Spleen (tissue), 11 donors: Measurements from ENCODE around the gene FOXC1. TPM values are rescaled to one million over a fixed set of nuclear protein-coding genes. Genes with fewer than 3 reads are reported as not detected.

ENCODE experiments used
- DNase-seq: peaks from one replicate; pipeline ENCODE4 v3.0.0-alpha.2; 2020
- H3K27ac ChIP-seq, 8 donors: fragments of 200-600 bp; sonication (generic) in 7 of 8; 1 replicate in 4 of 8; 2 replicates in 4 of 8; pipeline versions ENCODE4 v1.5.0 to v1.8.0; 2016 to 2021; ENCODE audit warnings: inconsistent platforms in 4 of 8, mild to moderate bottlenecking in 4 of 8, moderate library complexity in 1 of 8
- H3K27me3 ChIP-seq, 7 donors: fragments of 200-600 bp; sonication (generic) in 6 of 7; replicated peaks in 1 of 7; 1 replicate in 4 of 7; 2 replicates in 3 of 7; pipeline versions ENCODE4 v1.5.0 to v1.8.0; 2016 to 2021; ENCODE audit warnings: inconsistent platforms in 3 of 7, mild to moderate bottlenecking in 1 of 7
- H3K36me3 ChIP-seq, 6 donors: fragments of 200-600 bp; sonication (generic) in 5 of 6; 1 replicate in 4 of 6; 2 replicates in 2 of 6; pipeline versions ENCODE4 v1.5.0 to v1.8.0; 2016 to 2021; ENCODE audit warnings: inconsistent platforms in 2 of 6
- H3K4me1 ChIP-seq, 6 donors: fragments of 200-600 bp; sonication (generic) in 5 of 6; 1 replicate in 3 of 6; 2 replicates in 3 of 6; pipeline versions ENCODE4 v1.5.0 to v1.8.0; 2016 to 2021; ENCODE audit warnings: inconsistent platforms in 3 of 6
- H3K4me3 ChIP-seq, 8 donors: fragments of 200-600 bp; sonication (generic) in 7 of 8; 1 replicate in 4 of 8; 2 replicates in 4 of 8; pipeline versions ENCODE4 v1.5.0 to v1.8.0; 2016 to 2021; ENCODE audit warnings: inconsistent platforms in 4 of 8, mild to moderate bottlenecking in 4 of 8, moderate library complexity in 2 of 8
- H3K9me3 ChIP-seq, 8 donors: fragments of 200-600 bp; sonication (generic) in 7 of 8; 1 replicate in 4 of 8; 2 replicates in 4 of 8; pipeline versions ENCODE4 v1.5.0 to v1.8.0; 2016 to 2021; ENCODE audit warnings: inconsistent platforms in 4 of 8
- POLR2A ChIP-seq, 3 donors: fragments of 450-650 bp; IDR thresholded peaks; one replicate each; pipeline ENCODE4 v1.5.1; 2017; ENCODE audit warnings: antibody characterized with exemption in 3 of 3, mild to moderate bottlenecking in 1 of 3
- POLR2AphosphoS5 ChIP-seq, 3 donors: sonication (generic); formaldehyde crosslinking; IDR thresholded peaks; one replicate each; pipeline ENCODE4 v1.5.1; 2017; ENCODE audit warnings: antibody characterized with exemption in 3 of 3
- WGBS, 5 donors: extraction: QIAGEN DNeasy Blood & Tissue Kit in 3 of 5; methylation state at CpG; one replicate each; pipeline versions ENCODE4 v1.1.5 to v1.1.7; 2013 to 2018; 5-methylcytosine and 5-hydroxymethylcytosine counted together
- intact Hi-C: fragments of 100-400 bp; cut with DNase I; formaldehyde crosslinking; loops from one replicate; pipeline ENCODE4 v1.15.0; 2023; ENCODE audit warnings: low total_unique reads
- polyA plus RNA-seq, 3 donors: library from polyadenylated mRNA; stranded (reverse); fragments of 200-250 nt; gene quantifications; one replicate each; pipeline ENCODE4 v1.2.1, GENCODE V29; 2013
- total RNA-seq, 7 donors: library from RNA; depleted of rRNA in 3 of 7; stranded (reverse); fragments of >200 nt in 3 of 7; fragmentation: NEBNext Ultra II Directional in 4 of 7; extraction: Animal tissue kit (Norgen Biotek cat#: 25700) in 4 of 7; gene quantifications; one replicate each; pipeline versions ENCODE4 v1.1.0 to v1.2.1, GENCODE V29; 2016 to 2021
- TF ChIP-seq, protein P1 (sequence below), 11 experiments: fragments of 200-600 bp in 7 of 11; fragments of 450-650 bp in 4 of 11; sonication (generic) in 4 of 11; IDR thresholded peaks in 8 of 11; conservative IDR thresholded peaks in 3 of 11; 1 replicate in 7 of 11; 2 replicates in 4 of 11; pipeline versions ENCODE4 v1.4.0 to v1.8.0; 2016 to 2021; ENCODE audit warnings: antibody characterized with exemption in 11 of 11, inconsistent platforms in 4 of 11, mild to moderate bottlenecking in 1 of 11
- donor health status: healthy with polysubstance abuse.
- donor health status: DM: no; HTN: no; CAD: no; lungs with moderate emphysema.
- donor health status: DM: no; HTN: no; CAD: no.
- donor health status: Bipolar disorder and iron deficiency.
- donor health status: healthy.
- donor health status: DM: no; HTN: no; CAD: no.
- donor health status: DM: yes; HTN: yes; CAD: no.

The FOXC1 gene
- total and polyA plus RNA-seq, 10 donors: 0.20 to 1.1 (median 0.55) TPM

DNA sequence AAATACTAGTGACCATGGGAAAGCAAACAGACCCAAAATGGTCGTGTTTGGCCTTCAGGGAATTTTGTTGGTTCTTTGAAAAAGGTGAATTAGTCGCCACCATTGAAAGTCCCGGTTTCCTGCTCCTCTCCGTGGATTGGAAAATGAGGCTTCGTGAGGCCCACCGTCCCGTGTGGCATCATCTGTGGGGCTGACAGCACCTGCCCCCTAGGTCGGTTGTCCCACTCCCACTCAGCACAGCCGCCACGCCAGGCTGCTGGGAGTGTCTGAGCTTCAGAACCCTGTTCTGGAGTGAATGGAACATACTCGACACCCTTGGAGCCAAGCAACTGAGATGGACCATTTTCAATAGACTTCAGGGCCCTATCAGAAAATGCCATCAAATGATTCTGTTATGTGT is 33.0 kb upstream of the FOXC1 start:
- no peaks in the 10 kb centered on the region for H3K36me3 ChIP-seq
- intact Hi-C loops: no loop called here
- H3K27ac ChIP-seq: no peak overlapping the region
- H3K4me1 ChIP-seq: no peaks in the 10 kb centered on the region
- H3K27me3 ChIP-seq: peaks cover 0 to 41% (median 0%) of the 10 kb centered on the region in 7 donors
- WGBS, 5 donors: 88 to 93% (median 91%) methylated on average over 7 to 11 of the region's 11 CpGs
- TF ChIP-seq, protein P1, sequence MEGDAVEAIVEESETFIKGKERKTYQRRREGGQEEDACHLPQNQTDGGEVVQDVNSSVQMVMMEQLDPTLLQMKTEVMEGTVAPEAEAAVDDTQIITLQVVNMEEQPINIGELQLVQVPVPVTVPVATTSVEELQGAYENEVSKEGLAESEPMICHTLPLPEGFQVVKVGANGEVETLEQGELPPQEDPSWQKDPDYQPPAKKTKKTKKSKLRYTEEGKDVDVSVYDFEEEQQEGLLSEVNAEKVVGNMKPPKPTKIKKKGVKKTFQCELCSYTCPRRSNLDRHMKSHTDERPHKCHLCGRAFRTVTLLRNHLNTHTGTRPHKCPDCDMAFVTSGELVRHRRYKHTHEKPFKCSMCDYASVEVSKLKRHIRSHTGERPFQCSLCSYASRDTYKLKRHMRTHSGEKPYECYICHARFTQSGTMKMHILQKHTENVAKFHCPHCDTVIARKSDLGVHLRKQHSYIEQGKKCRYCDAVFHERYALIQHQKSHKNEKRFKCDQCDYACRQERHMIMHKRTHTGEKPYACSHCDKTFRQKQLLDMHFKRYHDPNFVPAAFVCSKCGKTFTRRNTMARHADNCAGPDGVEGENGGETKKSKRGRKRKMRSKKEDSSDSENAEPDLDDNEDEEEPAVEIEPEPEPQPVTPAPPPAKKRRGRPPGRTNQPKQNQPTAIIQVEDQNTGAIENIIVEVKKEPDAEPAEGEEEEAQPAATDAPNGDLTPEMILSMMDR (IDR thresholded peaks at IDR 0.05 in 8 of 11, conservative IDR thresholded peaks at IDR 0.05 in 3 of 11): no peak
- no peak for TF ChIP-seq POLR2AphosphoS5 (IDR thresholded peaks at IDR 0.05)
- H3K4me3 ChIP-seq: no peak overlapping the region
- peaks cover 0 to 11% (median 6%) of the 10 kb centered on the region in 8 donors for H3K9me3 ChIP-seq
- no peak for DNase-seq

DNA sequence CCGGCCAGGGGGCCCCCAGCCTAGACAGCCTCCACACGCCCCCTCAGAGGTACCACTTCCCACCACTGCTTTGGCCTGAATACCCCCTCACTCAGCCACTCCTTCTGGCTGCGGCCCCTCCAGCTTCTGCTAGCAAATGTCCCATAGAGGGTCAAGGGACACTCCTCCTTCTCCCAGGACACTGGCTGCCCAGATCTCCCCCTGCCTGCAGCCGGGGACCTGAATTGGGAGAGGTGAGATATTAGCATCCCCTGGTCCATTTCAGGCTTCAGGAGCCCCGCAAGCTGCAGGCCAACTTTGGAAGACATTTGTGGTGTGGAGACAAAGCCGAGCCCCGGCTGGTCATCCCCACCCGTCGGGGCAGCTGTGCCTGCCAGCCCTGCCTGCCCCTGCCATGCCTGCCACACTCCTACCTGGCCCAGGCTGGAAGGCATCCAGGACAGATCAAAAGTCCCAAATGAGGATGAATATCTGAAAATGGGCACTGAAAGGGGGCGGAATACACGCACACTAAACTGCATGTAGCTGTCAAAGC is 32.5 kb upstream of the FOXC1 start:
- TF ChIP-seq POLR2A (IDR thresholded peaks at IDR 0.05) (no peak), POLR2AphosphoS5 (IDR thresholded peaks at IDR 0.05) (no peak)
- TF ChIP-seq, protein P1 (IDR thresholded peaks at IDR 0.05 in 8 of 11, conservative IDR thresholded peaks at IDR 0.05 in 3 of 11): no peak
- intact Hi-C loops: no loop called here
- DNase-seq: no peak

DNA sequence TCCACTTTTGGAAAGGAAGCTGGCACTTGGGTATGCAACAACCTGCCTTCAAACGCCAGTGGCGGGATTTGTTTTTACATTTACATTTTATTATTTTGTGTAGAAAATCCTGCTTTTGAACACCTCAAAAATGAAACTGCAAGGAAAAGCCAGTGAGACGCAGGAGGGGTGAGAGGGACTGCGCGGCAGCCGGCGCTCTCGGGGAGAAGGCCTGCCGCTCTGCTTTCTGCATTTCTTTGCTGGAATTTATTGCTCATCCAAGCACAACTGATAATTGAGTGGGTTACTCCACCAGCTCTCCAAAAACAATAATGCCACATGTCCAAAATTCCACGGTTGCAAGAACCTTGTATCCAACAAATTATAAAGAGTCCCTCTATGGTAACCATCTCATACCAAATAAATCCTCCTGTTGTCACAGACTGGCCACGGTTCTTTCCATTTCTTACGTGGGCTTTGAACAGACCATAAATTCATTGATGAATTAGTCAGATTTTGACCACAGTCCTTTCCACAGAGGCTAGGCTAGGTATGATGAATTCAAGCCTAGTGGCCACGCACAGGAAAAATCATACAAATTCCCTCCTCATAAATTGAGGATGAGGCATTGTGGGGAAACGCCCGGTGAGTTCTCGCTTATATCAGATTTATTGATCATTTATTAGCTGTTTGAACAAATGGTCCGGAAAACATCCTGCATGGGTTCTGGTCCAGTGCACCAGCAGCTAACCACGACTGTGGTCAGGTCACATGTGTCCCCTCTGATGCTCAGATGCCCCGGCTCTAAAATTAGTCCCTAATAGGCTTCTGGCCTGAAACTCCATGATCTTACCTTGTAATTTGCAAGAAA is 31.6 kb upstream of the FOXC1 start:
- WGBS, 5 donors: 80 to 87% (median 84%) methylated on average over 19 of the region's 19 CpGs
- DNase-seq: no peak
- no peaks in the 10 kb centered on the region for H3K4me1 ChIP-seq
- no peak overlapping the region for H3K27ac ChIP-seq
- H3K4me3 ChIP-seq: no peak overlapping the region
- TF ChIP-seq POLR2A (IDR thresholded peaks at IDR 0.05) (no peak), POLR2AphosphoS5 (IDR thresholded peaks at IDR 0.05) (no peak)
- TF ChIP-seq, protein P1 (IDR thresholded peaks at IDR 0.05 in 8 of 11, conservative IDR thresholded peaks at IDR 0.05 in 3 of 11): no peak
- H3K9me3 ChIP-seq: no peaks in the 10 kb centered on the region
- intact Hi-C loops: no loop called here
- peaks cover 0 to 50% (median 0%) of the 10 kb centered on the region in 7 donors for H3K27me3 ChIP-seq
- H3K36me3 ChIP-seq: no peaks in the 10 kb centered on the region

More for the DNA sequence above, 32.5 kb upstream of the FOXC1 start:
- H3K27ac ChIP-seq: no peak overlapping the region
- 90 to 96% (median 92%) methylated on average over 10 to 11 of the region's 11 CpGs for WGBS, 5 donors
- peaks cover 0 to 46% (median 0%) of the 10 kb centered on the region in 7 donors for H3K27me3 ChIP-seq
- no peak overlapping the region for H3K4me3 ChIP-seq
- H3K36me3 ChIP-seq: no peaks in the 10 kb centered on the region
- peaks cover 0 to 7% (median 1%) of the 10 kb centered on the region in 8 donors for H3K9me3 ChIP-seq
- H3K4me1 ChIP-seq: no peaks in the 10 kb centered on the region

DNA sequence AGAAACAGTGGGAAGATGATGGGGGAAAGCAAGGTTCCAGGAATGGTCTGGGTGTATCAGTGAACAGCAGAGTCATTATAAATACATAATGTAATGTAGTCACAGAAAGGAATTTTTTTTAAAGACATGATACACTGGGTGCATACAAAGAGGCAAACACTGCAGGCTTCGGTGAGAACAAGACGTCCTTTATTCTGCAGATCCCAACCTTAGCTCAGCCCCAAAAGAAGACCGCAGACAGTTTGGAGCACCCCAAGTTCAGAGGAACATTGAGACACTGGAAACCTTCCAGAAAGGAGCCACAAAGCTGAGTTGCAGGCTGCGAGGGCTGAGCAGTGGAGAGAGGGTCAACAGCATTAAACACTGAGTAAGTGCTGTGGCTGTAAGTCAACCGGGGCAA is 30.6 kb upstream of the FOXC1 start:
- WGBS, 5 donors: 82 to 93% (median 86%) methylated on average over 5 of the region's 5 CpGs
- Histone ChIP-seq H3K36me3 (no peaks in the 10 kb centered on the region), H3K27me3 (peaks cover 0 to 50% (median 0%) of the 10 kb centered on the region in 7 donors), H3K4me3 (no peak overlapping the region), H3K4me1 (no peaks in the 10 kb centered on the region), H3K27ac (no peak overlapping the region), H3K9me3 (no peaks in the 10 kb centered on the region)
- TF ChIP-seq POLR2A (IDR thresholded peaks at IDR 0.05): no peak
- TF ChIP-seq, protein P1 (IDR thresholded peaks at IDR 0.05 in 8 of 11, conservative IDR thresholded peaks at IDR 0.05 in 3 of 11): no peak
- TF ChIP-seq POLR2AphosphoS5 (IDR thresholded peaks at IDR 0.05): no peak
- no peak for DNase-seq
- intact Hi-C loops: no loop called here
